NCI-H1105 (cell line): Measurements from ENCODE around the gene NEAT1.

Experiments
- DNase-seq: peaks from one replicate; lab custom pipeline; 2025; lab: John Stamatoyannopoulos, UW

NEAT1 gene

GRCh38 chr11:65422633-65423515, at the start of gene NEAT1:
NEAT1 (plus strand) TSS chr11:65422798.
- DNase-seq = no peak

- DNase-seq = no peak
These were observed 48.6 kb upstream of the NEAT1 start for GRCh38 chr11:65373839-65374580.

- DNase-seq = no peak
These were observed 47.6 kb upstream of the NEAT1 start for GRCh38 chr11:65375012-65375411.

GRCh38 chr11:65376138-65376713, 46.4 kb upstream of the NEAT1 start:
- DNase-seq = no peak

GRCh38 chr11:65377036-65377435, 45.6 kb upstream of the NEAT1 start:
- no peak for DNase-seq

- DNase-seq = no peak
These were observed 44.8 kb upstream of the NEAT1 start for GRCh38 chr11:65377777-65378176.

- no peak for DNase-seq
These were observed 44.2 kb upstream of the NEAT1 start for GRCh38 chr11:65378208-65378927.

- no peak for DNase-seq
These were observed 43.5 kb upstream of the NEAT1 start for GRCh38 chr11:65378928-65379638.

GRCh38 chr11:65379698-65380459, 42.7 kb upstream of the NEAT1 start:
- no peak for DNase-seq

GRCh38 chr11:65380460-65381119, 42.0 kb upstream of the NEAT1 start:
- no peak for DNase-seq

GRCh38 chr11:65381716-65382032, 40.9 kb upstream of the NEAT1 start:
- DNase-seq = no peak

- DNase-seq = peak; percentile 94
These were observed 40.4 kb upstream of the NEAT1 start, which contains the start of gene SLC25A45 for GRCh38 chr11:65382033-65382803. SLC25A45 (minus strand) TSS chr11:65382646; CDS start chr11:65381951, 695 bp downstream.

GRCh38 chr11:65382804-65383368, 39.7 kb upstream of the NEAT1 start:
- DNase-seq = peak; percentile 94

GRCh38 chr11:65383778-65384177, 38.8 kb upstream of the NEAT1 start:
- no peak for DNase-seq

- no peak for DNase-seq
These were observed 38.2 kb upstream of the NEAT1 start for GRCh38 chr11:65384301-65384889.

GRCh38 chr11:65386307-65387140, 36.1 kb upstream of the NEAT1 start, which contains the start of gene FRMD8:
FRMD8 (plus strand) TSS chr11:65386637; CDS start chr11:65387037, 400 bp downstream.
- DNase-seq = peak; percentile 81

- no peak for DNase-seq
These were observed 33.9 kb upstream of the NEAT1 start for GRCh38 chr11:65388731-65389130.
